ENCODE measurements around the gene BICD1.

BICD1 gene

DNA sequence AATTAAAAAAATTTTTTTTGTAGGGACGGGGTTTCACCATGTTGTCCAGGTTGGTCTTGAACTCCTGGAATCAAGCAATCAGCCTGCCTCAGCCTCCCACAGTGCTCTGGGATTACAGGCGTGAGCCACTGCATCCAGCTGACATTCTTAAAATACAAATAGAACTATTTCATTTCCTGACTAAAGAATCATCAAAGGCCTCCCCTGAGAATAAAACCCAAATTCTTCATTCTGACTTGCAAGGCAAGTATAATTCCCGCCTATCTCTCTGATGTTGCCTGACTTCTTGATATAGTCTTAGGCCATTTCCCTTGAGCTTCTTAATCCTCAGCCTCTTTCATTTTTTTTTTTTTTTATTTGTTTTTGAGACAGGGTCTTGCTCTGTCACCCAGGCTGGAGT lies 4.4 kb upstream of the BICD1 start:
- peak; percentile 38 to 53 for DNase-seq (ENCODE audit: low read depth in 2 of 2)

GRCh38 chr12:32104572-32105355 lies 1.9 kb upstream of the BICD1 start:
- DNase-seq (ENCODE audit: low read depth in 2 of 2) = no peak

- no peak for DNase-seq (ENCODE audit: low read depth in 2 of 2)
Measured at GRCh38 chr12:32105986-32106516, 596 bp upstream of the BICD1 start.

DNA sequence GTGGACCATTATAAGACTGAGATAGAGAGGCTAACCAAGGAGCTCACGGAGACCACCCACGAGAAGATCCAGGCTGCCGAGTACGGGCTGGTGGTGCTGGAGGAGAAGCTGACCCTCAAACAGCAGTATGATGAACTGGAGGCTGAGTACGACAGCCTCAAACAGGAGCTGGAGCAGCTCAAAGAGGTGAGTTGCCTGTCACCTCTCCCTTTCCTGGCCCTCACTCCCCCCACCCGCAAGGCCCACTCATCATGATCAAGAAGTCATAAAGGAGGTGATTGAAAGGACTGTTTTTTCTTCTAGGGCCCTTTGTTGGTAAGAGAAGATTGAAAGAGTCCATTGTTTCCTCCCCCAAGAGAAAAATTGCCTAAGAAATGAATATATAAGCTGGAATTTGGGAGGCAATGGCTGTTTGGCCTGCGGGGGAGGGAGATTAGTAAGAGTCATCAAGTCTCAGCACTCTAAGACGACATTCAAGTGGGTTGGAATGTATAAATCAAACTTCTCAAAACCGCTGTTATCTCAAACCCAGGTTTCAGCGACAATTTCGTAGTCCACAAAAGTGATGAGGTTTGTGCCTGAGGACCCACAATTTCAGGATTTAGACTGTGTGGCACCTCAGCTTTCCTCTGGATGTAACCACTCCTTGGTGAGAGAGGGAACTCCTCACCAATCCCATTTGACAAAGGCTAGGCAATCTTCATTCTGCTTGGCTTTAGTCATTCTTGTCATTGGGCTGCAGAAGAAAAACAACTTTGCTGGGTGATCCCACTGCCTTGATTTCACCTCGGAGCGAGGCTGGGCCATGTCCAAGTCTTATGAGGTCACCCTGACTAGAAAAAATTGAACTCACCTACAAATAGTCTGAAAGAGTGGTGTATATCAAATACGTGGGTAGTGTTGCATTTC lies 966 bp downstream of the BICD1 start:
- no peak for DNase-seq (ENCODE audit: low read depth in 2 of 2)

GRCh38 chr12:32108787-32109186 lies 2.1 kb downstream of the BICD1 start:
- no peak for DNase-seq (ENCODE audit: low read depth in 2 of 2)

GRCh38 chr12:32110417-32110816 lies 3.8 kb downstream of the BICD1 start:
- no peak for DNase-seq (ENCODE audit: low read depth in 2 of 2)

DNA sequence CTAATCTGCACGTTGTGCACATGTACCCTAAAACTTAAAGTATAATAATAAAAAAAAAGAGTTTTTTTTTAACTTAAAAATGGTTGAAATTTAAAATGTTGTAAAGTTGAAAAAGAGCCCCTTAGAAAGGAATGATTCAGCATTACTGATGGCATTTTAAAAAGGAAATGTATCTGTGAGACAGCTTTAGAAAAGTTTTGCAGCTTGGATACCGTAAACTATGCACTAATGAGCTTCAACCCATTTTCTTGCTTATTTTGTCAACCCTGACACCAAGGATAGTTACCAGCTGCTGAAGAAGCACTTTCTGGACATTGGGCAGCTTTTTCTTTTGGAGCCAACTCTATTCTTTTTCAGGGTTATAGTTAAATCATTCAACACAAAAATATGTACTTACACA lies 4.3 kb downstream of the BICD1 start:
- DNase-seq (ENCODE audit: low read depth in 2 of 2) = no peak

GRCh38 chr12:32115404-32116104 lies 8.9 kb downstream of the BICD1 start:
- peak; percentile 98 for DNase-seq (ENCODE audit: low read depth in 2 of 2)

DNA sequence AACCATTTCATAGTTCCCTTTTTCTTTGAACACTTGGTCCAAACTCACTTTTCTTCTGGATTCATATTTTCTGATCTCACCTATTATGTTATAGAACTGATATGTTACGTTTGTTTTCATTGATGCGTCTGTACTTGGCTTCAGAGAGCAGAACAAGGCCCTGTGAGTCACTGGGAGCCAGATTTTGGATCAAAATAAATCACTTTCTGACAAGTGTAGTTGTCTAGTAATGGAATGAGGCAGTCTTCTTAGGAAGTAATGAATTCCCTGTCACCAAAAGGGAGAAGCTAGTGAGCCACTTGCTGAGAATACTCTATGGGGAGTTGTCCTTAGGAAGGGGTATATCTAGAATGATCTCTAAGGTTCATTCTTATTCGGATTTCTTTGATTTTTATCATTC lies 10.2 kb downstream of the BICD1 start:
- DNase-seq (ENCODE audit: low read depth in 2 of 2) = no peak

GRCh38 chr12:32117316-32117715 lies 10.7 kb downstream of the BICD1 start:
- peak in 1 of 2 experiments; percentile 44 for DNase-seq (ENCODE audit: low read depth in 2 of 2)

- no peak for DNase-seq (ENCODE audit: low read depth in 2 of 2)
Measured at GRCh38 chr12:32118806-32119205, 12.2 kb downstream of the BICD1 start.

GRCh38 chr12:32120419-32120818 lies 13.8 kb downstream of the BICD1 start:
- DNase-seq (ENCODE audit: low read depth in 2 of 2) = no peak

DNA sequence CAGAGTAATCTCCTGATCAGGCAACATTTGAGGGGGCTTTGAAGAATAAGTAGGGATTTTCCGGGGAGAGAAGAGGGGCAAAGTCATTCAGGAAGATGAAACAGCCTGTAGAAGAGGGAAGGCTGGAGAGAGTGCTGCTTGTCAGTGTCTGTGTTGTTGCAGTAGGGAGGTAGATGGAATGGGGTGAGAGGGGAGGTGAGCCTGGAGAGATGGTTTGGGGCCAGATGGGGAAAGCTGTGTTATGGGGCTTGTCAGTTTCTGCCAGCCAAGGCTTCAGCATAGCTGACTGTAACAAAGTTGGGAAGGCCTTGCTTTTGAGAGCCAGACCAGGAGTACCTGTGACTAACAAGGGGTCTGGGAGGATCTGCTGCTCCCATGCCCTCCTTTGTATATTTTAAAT lies 18.0 kb downstream of the BICD1 start:
- no peak for DNase-seq (ENCODE audit: low read depth in 2 of 2)

GRCh38 chr12:32125455-32126084 lies 18.9 kb downstream of the BICD1 start:
- no peak for DNase-seq (ENCODE audit: low read depth in 2 of 2)

DNA sequence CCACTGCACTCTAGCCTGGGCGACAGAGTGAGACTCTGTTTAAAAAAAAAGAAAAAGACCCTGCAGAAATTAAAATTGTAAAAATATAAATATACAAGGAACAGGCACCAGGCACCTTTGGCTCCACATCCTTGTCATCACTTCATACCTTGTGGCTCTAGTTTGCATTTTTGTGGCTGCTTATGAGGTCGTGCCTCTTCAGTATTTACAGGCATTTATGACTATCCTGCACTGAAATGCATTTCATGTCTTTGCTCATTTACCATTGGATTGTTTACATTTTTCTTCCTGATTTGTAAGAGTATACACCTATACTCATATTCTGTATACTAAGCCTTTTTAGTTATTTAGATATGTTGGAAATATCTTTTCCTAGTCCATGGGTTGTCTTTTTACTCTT lies 20.1 kb downstream of the BICD1 start:
- no peak for DNase-seq (ENCODE audit: low read depth in 2 of 2)

DNA sequence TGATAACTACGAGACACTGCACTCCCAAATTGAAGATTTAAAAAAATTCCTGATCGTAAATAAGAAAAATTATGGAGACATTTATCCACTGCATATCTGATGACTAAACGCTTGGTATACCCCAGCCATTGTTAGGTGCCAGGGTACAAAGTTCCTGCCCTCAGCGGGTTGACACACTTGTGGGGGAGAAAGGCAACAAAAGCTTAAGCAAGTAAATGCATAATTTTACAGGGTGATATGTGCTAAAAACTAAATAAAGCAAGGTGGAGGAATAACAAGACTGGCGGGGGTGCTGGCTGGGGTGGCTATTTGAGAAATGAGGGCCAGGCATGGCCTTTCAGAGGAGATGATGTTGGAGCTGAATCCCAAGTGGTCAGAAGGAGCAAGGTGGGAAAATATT lies 25.0 kb downstream of the BICD1 start:
- DNase-seq (ENCODE audit: low read depth in 2 of 2) = no peak

- DNase-seq (ENCODE audit: low read depth in 2 of 2) = no peak
Measured at GRCh38 chr12:32134101-32134888, 27.6 kb downstream of the BICD1 start.

DNA sequence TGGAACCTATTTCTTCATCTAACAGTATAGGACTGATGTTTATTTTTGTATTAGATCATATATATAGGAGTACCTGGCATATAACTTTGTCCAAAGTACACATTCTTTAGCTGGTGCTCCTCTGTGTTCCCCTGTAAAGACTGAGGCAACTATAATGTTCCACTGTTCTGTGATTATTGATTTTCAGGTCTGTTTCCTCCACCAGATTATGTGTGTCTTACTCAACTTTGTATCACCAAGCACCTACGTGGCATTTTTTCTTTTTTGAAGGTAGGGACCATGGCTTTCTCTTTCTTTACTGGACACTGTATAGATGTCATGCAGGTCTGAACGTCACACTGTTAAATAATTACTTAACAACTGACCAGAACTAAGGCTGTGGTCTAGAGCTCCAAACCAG lies 29.3 kb downstream of the BICD1 start:
- DNase-seq (ENCODE audit: low read depth in 2 of 2) = no peak

DNA sequence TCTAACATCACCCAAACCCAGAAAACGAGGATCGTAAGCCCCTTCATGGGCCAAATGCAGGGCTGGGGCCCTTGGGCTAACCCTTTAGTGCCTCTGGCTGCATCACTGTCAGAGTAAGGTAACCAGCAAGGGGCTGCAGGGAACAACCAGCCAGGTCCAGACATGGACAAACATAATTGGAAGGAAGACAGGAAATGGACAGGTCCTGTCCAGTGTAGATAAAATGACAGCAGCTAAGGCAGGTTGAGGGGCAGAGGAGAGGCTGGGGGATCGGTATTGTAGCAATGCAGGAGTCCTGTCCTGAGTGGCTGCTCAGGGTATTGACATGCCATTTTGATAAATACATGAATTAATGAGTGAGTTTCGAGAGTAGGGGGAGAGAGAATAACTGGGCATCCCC lies 29.8 kb downstream of the BICD1 start:
- no peak for DNase-seq (ENCODE audit: low read depth in 2 of 2)

- no peak for DNase-seq (ENCODE audit: low read depth in 2 of 2)
Measured at GRCh38 chr12:32139064-32139421, 32.4 kb downstream of the BICD1 start.

- no peak for DNase-seq (ENCODE audit: low read depth in 2 of 2)
Measured at GRCh38 chr12:32140877-32141276, 34.2 kb downstream of the BICD1 start.

All from fibroblast of skin of left biceps (primary cell).